Osteoblast (primary cell): ENCODE results near the gene CHST15. TPM values are rescaled to one million over a fixed set of nuclear protein-coding genes. Genes with fewer than 3 reads are reported as not detected.

ENCODE experiments used
- DNase-seq: peaks from one replicate; pipeline ENCODE4 v3.0.0; 2011; ENCODE audit warnings: low spot score, mixed read lengths; ENCODE audit not compliant: insufficient read length; ENCODE audit errors: missing footprints
- H2AFZ ChIP-seq: 2 replicates; pipeline ENCODE4 v1.6.0; 2011; ENCODE audit warnings: mild to moderate bottlenecking, low read length
- H3K27ac ChIP-seq: 2 replicates; pipeline ENCODE4 v1.5.1; 2011; ENCODE audit warnings: mild to moderate bottlenecking, low read depth, low read length, moderate library complexity
- H3K27me3 ChIP-seq: 2 replicates; pipeline ENCODE4 v1.6.0; 2012; ENCODE audit warnings: mild to moderate bottlenecking, control low read depth, inconsistent platforms, low read length, moderate library complexity; ENCODE audit not compliant: insufficient read depth
- H3K36me3 ChIP-seq: 2 replicates; pipeline ENCODE4 v1.5.1; 2011; ENCODE audit warnings: mild to moderate bottlenecking, low read length, control low read depth, moderate library complexity; ENCODE audit not compliant: insufficient read depth
- H3K4me1 ChIP-seq: 2 replicates; pipeline ENCODE4 v1.5.1; 2011; ENCODE audit warnings: mild to moderate bottlenecking, low read length, control low read depth, moderate library complexity; ENCODE audit not compliant: insufficient read depth
- H3K4me2 ChIP-seq: 2 replicates; pipeline ENCODE4 v1.6.0; 2011; ENCODE audit warnings: mild to moderate bottlenecking, low read length; ENCODE audit not compliant: insufficient read depth
- H3K4me3 ChIP-seq: fragments of 200-600 bp; sonication (generic); 3 replicates; pipeline ENCODE4 v1.5.1; 2012; ENCODE audit warnings: mild to moderate bottlenecking, low read length, inconsistent platforms; ENCODE audit not compliant: insufficient read depth
- H3K79me2 ChIP-seq: 2 replicates; pipeline ENCODE4 v1.6.0; 2012; ENCODE audit warnings: mild to moderate bottlenecking, low read length, control low read depth, inconsistent platforms; ENCODE audit not compliant: insufficient read depth
- H3K9me3 ChIP-seq: 2 replicates; pipeline ENCODE4 v1.5.1; 2011; ENCODE audit warnings: low read depth, low read length, control low read depth
- H4K20me1 ChIP-seq: 2 replicates; pipeline ENCODE4 v1.6.0; 2012; ENCODE audit warnings: mild to moderate bottlenecking, low read length, control low read depth; ENCODE audit not compliant: insufficient read depth
- CTCF ChIP-seq: IDR thresholded peaks from 2 replicates; pipeline ENCODE4 v1.5.1; 2011; ENCODE audit warnings: mild to moderate bottlenecking, low read depth, low read length, moderate library complexity; ENCODE audit errors: extremely low read depth
- total RNA-seq: library from RNA; depleted of rRNA; stranded (reverse); fragments of >200 nt; gene quantifications from 2 replicates; pipeline ENCODE4 v1.2.3, GENCODE V29; 2012

CHST15 gene
- total RNA-seq, 1 donor, result 22.8 TPM

GRCh38 chr10:124007773-124008145 is 85.6 kb downstream of the CHST15 start:
- Histone ChIP-seq H3K4me1 (peaks cover 16% of the 10 kb centered on the region), H2AFZ (no peak overlapping the region), H3K27ac (no peak overlapping the region), H3K27me3 (no peaks in the 10 kb centered on the region), H3K79me2 (no peaks in the 10 kb centered on the region), H3K4me3 (no peak overlapping the region), H3K36me3 (peaks cover 4% of the 10 kb centered on the region), H4K20me1 (no peaks in the 10 kb centered on the region), H3K4me2 (no peak overlapping the region), H3K9me3 (no peaks in the 10 kb centered on the region)
- TF ChIP-seq CTCF, result no peak
- peak; percentile 44 for DNase-seq

- no peaks in the 10 kb centered on the region for H3K79me2 ChIP-seq
- no peaks in the 10 kb centered on the region for H3K9me3 ChIP-seq
- no peak overlapping the region for H2AFZ ChIP-seq
- no peak overlapping the region for H3K27ac ChIP-seq
- H3K36me3 ChIP-seq, result peaks cover 4% of the 10 kb centered on the region
- no peak for TF ChIP-seq CTCF
- peaks cover 16% of the 10 kb centered on the region for H3K4me1 ChIP-seq
- H4K20me1 ChIP-seq, result no peaks in the 10 kb centered on the region
- no peak overlapping the region for H3K4me3 ChIP-seq
- no peaks in the 10 kb centered on the region for H3K27me3 ChIP-seq
- peak; percentile 34 for DNase-seq
- H3K4me2 ChIP-seq, result no peak overlapping the region
These were observed 86.2 kb downstream of the CHST15 start for GRCh38 chr10:124007102-124007772.

- peaks cover 16% of the 10 kb centered on the region for H3K4me1 ChIP-seq
- H3K9me3 ChIP-seq, result no peaks in the 10 kb centered on the region
- no peaks in the 10 kb centered on the region for H3K27me3 ChIP-seq
- no peak overlapping the region for H3K4me3 ChIP-seq
- H3K79me2 ChIP-seq, result no peaks in the 10 kb centered on the region
- H3K27ac ChIP-seq, result no peak overlapping the region
- DNase-seq, result no peak
- H2AFZ ChIP-seq, result no peak overlapping the region
- H4K20me1 ChIP-seq, result no peaks in the 10 kb centered on the region
- TF ChIP-seq CTCF, result no peak
- peaks cover 4% of the 10 kb centered on the region for H3K36me3 ChIP-seq
- H3K4me2 ChIP-seq, result no peak overlapping the region
These were observed 86.9 kb downstream of the CHST15 start for GRCh38 chr10:124006526-124006925.

GRCh38 chr10:124005991-124006392 is 87.4 kb downstream of the CHST15 start:
- H3K4me2 ChIP-seq, result no peak overlapping the region
- no peaks in the 10 kb centered on the region for H3K79me2 ChIP-seq
- peaks cover 4% of the 10 kb centered on the region for H3K36me3 ChIP-seq
- H4K20me1 ChIP-seq, result no peaks in the 10 kb centered on the region
- no peaks in the 10 kb centered on the region for H3K27me3 ChIP-seq
- H3K4me3 ChIP-seq, result no peak overlapping the region
- DNase-seq, result peak; percentile 94
- no peak for TF ChIP-seq CTCF
- H2AFZ ChIP-seq, result no peak overlapping the region
- H3K9me3 ChIP-seq, result no peaks in the 10 kb centered on the region
- H3K27ac ChIP-seq, result no peak overlapping the region
- peaks cover 17% of the 10 kb centered on the region for H3K4me1 ChIP-seq
